ENCODE data around the gene TBC1D22A.

The TBC1D22A gene

DNA sequence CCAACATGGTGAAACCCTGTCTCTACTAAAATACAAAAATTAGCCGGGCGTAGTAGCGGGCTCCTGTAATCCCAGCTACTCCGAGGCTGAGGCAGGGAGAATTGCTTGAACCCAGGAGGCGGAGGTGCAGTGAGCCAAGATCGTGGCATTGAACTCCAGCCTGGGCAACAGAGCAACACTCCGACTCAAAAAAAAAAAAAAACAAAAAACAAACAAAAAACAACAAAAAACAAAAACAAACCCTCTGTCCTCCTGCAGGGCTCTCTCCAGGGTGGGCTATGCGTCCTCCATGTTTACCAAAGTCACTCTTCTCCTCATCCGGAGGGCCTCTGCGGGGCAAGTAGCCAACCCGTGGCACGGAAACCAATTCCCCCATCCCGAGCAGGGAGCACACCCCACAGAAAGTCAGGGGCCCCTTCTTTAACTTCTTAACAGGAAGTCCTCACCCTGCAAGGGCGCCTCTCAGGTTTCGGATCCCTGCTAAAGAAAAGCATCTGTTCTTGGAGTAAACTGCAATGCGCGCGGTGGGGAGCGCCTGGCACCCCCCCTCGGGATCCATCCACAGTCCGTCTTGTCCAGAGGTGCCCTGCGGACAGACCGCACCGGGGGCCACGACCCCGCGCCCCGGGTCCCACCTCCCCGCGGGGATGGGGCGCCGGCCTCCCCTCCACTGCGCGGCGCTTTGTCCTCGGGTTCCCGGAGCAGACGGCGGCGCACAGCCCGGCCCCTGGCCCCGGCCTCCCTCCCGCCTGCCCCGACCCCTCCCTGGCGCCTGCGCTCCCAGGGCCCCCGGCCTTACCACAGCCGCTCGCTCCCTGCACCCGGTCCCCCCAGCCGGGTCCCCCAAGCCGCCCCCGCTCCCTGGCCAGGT lies 25.1 kb upstream of the TBC1D22A start:
- peak; percentile 47 to 65 (median 47) for DNase-seq

DNA sequence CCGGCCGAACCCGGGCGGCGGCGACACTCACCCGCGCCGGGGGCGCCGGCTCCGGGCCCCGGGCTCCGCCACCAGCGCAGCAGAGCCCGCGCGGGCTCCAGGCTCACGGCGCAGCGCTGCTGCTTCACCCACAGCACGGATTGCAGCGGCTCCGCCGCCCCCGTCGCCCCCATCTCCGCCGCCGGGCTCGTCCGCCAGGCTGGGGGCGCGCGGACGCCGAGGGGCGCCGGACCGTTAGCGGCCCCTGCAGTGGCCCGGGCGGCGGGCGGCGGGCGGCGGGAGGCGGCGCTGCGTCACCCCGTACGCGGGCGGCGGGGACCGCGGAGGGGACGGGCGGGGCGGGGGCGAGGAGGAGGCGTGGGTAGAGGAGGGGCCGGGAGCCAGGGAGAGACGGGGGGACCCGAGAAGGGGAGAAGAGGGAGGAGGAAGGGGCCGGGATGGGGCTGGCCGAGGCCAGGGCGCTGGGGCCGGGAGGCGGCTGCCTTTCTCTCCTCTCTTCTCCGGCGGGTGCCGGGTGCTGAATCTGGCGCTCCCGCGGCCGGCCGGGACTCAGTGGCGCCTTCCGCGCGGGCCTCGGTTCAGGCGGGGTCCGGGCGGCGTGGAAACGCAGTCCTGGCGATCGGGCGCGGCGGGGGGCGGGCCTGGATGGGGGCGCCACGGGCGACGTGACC lies 24.3 kb upstream of the TBC1D22A start, which contains the start of gene CERK:
Gene CERK, minus strand, starts transcription at position 277 of the 671 bp plus-strand sequence. Its CDS starts 104 bp downstream, at position 173.
- peak; percentile 50 to 80 (median 60) for DNase-seq

DNA sequence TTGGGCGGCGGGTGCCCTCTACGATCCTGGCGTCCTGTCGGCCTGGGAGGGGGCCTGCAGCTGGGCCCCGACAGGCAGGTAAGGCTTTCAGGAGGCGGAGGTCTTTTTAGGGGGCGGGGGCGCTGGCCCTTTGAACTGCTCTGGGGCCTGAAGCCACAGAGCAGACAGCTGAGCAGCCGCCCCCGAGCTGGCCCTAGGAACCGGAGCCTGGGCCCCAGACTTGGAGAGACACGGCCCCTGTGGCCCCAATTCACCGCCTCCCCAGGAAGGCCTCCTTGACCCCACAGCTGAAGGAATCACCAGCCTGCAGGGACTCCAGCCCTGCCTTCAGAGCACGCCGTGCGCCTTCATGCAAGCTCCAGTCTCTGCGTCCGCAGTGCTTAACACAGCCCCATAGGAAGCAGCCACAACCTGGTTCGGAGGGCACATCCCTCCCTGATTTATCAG lies 23.8 kb upstream of the TBC1D22A start:
- peak in 1 of 3 donors; percentile 20 for DNase-seq

DNA sequence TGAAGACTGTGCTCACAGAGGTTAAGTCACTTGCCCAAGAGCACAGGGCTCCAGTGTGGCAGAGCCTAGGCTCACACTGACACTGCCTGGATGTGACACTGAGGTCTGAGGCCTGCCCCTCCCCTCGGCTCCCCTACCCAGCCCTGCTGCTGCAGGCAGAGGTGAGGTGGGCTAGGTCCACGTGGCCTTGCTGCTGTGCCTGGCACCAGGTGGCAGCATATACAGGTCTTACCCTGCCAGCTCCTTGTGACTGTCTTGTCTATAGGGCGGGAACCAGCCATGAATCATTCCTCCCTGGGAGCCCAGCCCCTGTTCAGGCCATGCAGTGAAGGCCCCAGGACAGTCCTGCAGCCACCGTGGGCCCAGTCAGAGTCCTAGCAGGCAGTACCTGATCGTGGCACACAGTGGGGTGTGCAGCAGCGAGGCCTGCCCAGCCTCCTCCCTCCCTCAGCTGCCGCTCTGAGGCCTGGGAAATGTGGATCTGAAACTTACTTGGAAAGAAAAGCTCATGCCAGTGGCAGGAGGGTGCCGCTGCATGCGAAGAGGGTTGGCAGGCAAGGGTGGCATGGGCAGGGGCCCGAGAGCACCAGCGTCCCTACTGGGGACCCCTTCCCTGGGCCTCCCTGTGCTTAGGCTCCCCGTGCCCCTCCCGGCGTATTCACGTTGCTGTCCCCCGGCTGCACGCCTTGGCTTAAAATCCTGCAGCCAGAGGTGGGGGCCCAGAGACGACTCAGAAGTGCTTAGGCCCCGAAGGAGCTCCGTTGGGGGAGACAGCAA lies 23.2 kb upstream of the TBC1D22A start:
- DNase-seq, result peak; percentile 35 to 55 (median 47)

DNA sequence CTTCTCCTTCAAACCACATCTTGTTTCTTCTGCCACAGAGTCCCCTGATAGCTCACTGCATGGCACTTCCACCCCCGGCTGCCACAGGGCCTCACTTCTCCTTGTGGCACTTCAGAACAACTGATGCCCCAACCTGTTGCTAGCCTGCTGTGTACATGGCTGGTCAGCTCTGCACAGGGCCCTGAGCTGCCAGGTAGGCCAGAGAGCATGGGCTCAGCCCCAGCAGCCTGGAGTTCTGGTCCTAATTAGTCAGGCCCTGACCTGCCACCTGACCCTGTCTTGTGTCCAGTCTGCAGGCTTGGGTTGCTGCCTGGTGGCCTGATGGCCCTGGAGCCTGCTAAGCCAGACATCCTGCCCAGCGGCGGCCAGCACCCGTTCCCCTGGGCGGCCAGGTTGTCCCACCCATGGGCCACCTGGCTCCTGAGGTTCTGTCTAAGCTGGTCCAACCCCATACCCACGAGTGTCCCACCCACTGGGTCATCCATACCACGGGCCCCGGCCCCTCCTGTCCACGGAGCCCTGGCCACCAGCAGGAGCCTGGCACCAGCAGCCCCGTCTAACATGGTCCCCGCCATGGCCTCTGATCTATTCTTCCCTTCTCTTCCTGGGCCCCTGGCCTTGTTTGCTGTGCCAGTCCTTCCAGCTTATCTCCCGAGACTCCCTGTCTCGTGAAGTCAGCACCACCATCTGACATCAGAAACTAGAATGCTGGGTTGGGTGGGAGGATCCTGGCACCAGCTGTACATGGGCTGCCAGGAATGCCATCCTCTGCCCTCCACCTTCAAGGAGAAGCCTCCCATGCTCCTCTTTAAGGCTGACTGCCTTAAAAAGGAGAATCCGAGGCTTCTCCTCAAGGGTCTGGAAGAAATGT lies 21.3 kb upstream of the TBC1D22A start:
- no peak for DNase-seq

DNA sequence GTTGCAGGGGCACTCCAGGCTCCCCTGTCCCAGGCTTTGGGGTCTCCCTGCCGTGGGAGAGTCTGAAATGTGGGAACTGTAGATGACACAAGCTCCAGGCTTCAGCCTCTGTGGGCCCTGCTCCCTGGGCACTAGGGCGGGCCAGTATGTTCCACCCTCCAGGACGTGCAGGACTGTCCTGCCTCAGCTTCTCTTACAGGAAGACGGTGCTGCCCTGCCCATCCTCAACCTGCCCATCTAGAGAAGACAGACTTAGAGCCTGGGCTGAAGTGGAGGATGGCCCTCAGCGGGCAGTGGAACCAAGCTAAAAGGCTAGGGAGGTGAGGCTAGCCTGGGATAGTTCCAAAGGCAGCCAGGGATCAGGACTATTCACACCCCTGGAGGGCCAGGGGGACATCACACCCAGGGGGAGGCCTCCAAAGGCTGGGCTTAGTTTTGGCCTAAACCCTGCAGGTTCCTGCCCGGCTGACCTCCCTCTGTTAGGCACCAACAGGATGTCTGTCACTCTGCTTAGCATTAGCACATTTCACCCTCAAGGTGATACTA lies 20.4 kb upstream of the TBC1D22A start:
- no peak for DNase-seq

DNA sequence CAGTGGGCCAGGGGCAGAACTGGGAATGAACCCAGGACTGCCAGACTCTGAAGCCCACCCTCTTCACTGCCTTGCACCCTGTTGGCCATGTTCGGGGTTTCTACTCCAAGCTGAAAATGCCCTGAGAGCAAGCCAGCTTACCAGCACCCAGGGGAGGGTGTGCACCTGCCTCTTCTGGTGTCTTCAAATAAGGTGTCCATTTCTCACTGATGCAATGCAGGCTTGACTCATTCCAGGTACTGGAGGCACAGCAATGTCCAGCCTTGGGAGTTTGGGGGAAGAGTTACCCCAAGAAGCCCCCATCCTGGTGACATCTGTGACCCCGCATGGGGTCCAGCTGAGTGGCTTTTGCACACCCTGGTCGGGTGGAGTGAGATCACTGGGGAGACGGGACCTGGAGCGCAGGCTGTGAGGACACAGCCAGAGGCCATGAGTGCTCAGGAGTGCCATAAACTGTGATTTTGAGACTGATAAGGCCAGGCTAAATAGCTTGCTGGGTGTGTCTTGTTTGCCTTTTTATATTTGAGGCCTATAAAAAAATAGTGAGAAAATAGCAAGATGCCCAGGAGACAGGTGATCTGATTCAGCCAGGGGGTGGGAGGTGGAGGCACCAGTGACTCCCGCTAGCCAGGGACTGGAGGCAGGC lies 19.8 kb upstream of the TBC1D22A start:
- DNase-seq, result no peak

DNA sequence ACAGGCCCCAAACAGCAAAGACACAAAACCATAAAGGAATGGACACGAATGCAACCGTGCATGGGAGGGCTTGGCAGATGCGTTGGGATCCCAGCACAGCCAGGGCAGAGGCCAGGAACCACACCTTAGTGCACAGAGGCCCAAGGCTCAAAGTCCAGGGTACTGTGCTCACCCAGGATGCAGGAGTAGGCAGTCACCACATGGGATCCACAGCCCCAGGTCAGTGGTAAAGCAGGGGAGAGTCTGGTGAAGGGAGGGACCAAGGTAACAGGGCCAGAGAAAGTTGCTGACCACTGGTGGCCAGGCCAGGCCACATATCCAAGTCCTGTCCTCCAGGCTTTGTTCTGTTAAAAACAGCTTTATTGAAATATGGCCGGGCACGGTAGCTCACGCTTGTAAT lies 17.9 kb upstream of the TBC1D22A start:
- DNase-seq, result no peak

DNA sequence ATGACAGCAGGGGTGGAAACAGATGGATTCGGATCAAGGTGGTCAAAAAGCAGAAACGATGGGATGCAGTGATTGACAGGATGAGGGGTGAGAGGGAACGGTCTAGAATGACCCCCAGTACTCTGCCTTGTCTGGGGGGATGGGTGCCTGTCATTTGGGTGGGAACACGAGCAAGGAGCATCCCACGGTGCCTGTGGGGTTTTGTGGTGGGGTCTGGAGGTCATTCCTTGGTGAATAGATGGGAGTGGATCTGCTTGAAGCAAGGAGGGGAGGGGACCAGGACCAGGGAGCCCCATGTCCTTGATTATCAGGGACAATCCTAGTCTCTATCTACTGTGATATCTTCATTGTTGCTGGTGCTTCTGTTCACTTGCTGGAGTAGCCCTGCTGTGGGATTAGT lies 16.3 kb upstream of the TBC1D22A start:
- DNase-seq, result no peak

DNA sequence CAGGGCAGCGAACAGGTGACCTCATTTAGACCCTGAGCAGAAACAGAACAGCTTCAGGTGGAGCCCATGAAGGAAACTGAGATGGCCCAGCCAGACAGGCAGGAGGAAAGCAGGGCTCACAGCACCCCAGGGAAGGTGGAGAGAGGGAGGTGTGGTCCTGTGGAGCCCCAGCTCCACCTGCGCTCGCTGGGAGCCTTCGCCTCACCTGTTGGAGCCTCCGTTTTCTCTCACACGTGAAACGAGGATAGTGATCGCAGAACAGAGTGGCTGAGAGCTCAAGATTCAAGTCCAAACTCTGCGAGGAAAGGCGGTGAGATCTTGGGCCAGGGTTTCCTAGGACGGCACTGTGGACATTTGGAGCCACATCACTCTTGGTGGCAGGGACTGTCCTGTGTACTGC lies 15.8 kb upstream of the TBC1D22A start:
- DNase-seq, result no peak

DNA sequence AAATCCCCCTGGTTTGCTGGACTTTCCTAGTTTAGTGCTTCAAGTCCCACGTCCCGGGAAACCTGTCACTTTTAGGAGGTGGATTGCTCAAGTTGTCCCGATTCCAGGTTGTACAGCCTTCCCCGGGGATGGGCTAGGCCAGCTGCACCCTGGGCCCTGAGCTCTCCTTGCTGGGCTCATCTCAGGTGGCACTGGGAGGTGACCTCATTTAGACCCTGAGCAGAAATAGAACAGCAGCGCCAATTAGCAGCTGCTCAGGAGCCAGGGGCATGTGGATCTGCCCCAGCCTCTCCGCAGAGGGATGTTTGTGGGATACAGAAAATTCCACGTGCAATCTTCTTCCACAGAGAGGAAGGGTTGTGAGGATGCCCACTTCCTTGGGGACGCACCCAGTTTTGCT lies 14.8 kb upstream of the TBC1D22A start:
- no peak for DNase-seq

DNA sequence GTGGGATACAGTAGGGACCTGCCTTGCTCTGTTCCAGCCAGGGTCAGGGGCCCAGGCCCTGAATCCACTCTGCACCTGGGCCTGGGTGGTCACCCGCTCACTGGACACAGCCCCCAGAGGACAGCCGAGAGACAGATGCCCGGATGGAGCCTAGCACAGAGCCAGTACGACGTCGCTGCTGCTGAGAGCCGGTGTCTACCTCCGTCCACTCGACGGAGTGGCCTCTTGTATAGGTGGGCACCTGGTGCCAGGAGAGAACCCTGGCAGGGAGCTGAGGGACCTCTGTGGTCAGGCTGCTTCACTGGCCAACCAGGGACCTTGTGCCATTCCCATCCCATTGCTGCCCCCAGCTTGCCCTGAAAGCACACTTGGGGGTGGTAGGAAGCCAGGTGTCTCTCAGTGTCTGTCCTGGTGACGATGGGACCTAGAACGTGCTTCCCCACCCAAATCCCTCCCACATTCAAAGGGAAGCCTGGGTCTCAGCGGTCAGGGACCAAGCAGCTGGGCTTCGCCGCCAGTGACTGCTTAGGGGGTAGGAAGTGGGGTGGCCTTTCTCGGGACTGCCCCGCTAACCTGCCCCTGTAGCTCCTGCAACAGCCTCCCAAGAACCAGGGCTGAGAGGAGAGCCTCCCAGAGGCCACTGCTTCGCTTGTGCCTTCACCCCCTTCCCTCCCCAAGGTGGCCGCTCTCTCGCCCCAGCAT lies 14.1 kb upstream of the TBC1D22A start:
- DNase-seq, result no peak

DNA sequence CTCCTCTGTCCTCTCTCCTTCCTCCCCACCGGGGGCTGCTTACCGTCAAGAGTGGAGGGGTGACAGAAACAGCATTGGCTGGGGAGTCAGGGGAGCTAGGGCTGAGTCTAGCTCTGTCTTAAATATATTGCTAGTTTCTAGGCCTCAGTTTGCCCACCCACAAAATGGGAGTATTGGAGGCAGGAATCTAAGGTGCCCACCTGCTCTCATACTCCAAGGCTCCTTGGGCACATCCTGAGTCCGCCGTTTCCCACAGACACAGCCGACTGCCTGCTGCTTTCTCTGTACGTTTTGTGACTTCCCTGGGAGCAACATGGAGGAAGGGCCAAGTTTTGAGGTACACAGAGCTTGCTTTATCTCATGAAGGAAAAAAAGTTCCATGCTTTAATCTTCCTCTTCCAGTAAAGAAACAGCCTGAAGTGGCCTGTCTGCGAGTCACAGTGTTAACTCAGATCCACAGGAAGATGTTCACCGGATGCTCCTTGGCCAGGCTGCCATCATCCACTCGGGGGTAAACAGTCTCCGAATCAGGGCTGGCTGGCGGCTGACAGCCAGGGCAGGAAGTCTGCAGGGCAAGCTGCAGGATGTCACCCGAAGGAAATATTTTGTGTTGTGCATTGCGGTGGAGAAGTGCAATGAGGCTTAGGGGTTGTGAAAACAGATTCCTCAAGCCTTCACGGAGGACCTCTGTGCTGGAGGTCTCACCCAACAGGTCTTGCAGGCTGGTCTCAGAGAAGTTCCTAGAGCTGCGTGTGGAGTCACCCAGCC lies 13.4 kb upstream of the TBC1D22A start:
- peak; percentile 38 to 54 (median 44) for DNase-seq

DNA sequence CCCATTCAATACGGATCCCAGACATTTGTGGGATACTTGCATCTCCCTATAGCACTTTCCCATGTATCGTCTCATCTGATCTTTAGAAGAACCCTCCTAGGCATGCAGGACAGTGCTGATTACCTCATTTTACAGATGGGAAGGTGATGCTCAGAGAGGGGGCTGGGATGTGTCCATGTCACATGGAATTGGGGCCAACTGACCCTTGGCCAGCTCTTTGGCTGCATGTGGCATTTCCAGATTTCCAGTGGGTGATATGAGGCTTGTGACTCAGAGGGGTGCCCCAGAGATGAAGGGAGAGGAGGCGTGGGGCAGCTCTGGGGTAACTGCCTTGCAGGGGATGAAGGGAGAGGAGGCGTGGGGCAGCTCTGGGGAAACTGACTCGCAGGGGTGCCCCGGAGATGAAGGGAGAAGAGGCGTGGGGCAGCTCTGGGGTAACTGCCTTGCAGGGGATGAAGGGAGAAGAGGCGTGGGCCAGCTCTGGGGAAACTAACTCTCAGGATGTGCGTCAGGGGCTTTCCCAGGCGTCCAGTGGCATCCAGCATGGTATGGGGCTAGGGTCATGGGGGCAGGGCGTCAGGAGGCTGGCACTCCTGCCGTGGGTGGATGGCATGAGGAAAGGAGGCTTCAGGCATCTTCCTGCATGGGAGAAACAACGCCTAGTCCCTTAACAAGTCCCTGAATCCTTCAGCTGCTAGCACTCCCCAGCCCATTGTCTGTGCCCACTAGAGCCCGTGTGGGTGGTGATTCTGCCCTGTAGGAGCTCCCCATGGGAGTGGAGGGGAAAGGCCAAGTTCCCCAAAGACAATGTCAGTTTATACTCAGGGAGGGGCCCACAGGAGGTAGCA lies 12.5 kb upstream of the TBC1D22A start:
- peak; percentile 84 to 93 (median 91) for DNase-seq

DNA sequence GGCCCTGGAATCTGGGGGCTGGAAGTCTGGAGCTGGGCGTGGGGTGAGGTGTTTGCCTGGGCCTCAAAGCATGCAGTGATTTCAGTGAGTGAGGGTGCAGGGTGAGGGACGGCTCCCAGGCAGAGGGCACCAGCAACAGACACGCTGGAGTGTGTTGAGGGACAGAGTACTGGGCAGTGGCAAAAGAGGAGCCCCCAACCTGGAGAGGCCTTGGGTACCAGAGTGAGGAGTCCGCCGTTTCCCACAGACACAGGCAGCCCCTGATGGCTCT lies 12.0 kb upstream of the TBC1D22A start:
- no peak for DNase-seq

DNA sequence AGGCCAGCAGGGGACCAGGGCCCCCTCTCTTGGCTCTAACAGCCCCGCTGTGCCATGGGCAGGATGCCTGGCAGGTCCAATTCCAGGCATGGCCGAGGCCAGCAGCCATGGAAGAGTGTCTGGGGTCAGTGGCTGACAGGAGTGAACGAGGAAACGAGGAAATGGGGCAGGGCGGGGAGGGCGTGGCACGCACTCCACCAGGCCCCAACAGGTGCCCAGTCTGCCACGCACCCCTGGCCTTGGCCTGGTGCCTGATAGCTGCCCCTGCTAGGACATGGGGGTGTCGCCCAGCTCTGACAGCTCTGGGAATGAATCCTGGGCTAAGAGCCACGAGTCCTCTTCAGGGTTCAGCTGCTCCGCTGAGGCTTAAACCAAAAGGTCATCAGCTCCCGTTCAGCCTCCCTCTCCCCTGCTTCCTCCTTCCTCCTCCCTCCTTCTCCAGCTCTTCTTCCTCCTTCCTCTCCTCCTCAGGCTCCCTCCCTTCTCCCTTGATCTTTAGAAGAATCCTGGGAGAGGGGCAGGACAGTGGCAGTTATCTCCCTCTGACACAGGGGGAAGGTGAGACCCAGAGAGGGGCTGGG lies 11.5 kb upstream of the TBC1D22A start:
- DNase-seq, result no peak

DNA sequence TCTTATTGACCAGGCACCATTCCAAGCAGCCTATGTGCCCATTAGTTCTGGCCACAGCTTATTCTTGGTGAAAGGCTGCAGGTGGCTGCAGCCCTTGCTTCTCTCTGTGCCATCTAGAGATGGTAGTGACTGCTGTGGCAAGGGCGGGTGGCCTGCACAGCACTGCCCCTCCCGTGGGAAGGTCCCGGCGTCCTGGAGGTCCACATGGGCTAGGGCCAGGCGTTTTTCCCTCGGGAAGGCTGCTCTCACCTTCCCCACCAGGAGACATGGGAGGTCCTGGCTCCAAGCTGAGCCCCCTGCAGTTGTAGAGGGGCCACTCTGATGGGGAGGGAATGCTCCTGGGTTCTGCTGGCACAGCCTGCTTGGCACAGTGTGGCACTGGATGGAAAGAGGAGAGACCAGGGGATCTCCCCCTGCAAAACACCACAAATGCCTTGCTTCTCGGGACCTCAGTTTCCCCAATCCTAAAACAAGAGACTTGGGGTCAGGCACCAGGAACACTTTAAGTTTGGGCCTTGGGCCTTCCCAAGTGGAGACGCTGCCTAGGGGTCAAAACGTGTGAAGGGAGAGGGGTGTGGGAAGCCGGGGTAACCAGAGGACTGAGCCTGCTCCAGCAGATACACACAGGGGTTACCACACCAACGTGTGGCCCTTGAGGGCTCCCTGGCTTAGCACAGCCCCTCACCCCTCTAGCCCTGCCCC lies 10.0 kb upstream of the TBC1D22A start:
- no peak for DNase-seq

DNA sequence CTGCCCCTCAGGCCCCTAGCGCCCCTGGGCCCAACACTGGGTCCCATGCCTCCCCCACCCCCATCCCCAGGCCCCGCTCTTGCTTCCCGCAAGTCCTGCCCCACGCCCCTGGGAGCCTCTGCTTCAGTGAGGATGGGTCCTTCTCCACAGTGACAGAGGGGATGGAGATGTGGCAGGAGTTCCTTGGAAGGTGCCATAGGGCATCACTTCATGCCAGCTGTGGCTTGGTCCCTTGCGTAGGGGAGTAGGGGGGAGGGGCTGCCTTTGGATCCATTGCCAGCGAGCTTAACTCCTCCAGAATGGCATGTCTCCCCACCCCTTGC lies 9.5 kb upstream of the TBC1D22A start:
- no peak for DNase-seq
